Measurements from ENCODE around the gene SMARCAL1.

Gene SMARCAL1

GRCh38 chr2:216436383-216436782 is 24.1 kb downstream of the SMARCAL1 start:
- TF ChIP-seq CTCF (IDR thresholded peaks at IDR 0.05; ENCODE audit: borderline replicate concordance, insufficient read depth, low read depth, low read length) = no peak
- H3K4me3 ChIP-seq (ENCODE audit: low read depth, low read length) = no peak overlapping the region

DNA sequence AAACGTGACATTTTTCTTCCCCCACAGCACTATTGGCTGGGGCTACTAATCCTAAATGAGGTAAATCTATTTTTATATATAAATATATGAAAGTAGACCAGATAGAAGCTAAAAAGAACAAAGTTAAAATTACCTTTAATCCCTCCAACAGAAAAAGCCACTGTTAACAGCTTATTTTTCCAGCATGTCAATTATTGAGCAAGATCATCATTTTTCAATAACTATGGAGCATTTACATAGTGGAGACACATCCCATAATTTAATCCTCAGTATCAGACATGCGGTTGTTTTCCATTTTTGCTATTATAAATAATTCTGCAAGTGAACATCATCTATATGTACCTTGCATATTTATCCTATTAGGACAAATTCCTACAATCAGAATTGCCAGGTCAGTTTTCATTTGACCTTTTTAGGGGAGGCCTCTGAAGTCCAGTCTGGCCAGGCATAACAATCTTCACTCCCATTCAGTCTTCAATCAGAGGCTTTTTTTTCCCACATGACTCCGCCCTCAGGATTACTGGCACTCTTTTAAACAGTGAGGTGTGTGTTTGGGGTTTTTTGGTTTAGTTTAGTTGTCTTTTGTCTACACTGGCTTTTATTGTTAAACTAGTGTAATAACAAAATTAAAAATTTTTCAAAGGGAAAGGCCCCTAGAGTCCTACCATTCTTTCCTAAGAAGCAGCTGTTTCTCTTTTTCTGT is 29.2 kb downstream of the SMARCAL1 start:
- no peak for TF ChIP-seq CTCF (IDR thresholded peaks at IDR 0.05; ENCODE audit: borderline replicate concordance, insufficient read depth, low read depth, low read length)
- H3K4me3 ChIP-seq (ENCODE audit: low read depth, low read length) = no peak overlapping the region

GRCh38 chr2:216445501-216445900 is 33.2 kb downstream of the SMARCAL1 start:
- TF ChIP-seq CTCF (IDR thresholded peaks at IDR 0.05; ENCODE audit: borderline replicate concordance, insufficient read depth, low read depth, low read length) = no peak
- no peak overlapping the region for H3K4me3 ChIP-seq (ENCODE audit: low read depth, low read length)

- no peak for TF ChIP-seq CTCF (IDR thresholded peaks at IDR 0.05; ENCODE audit: borderline replicate concordance, insufficient read depth, low read depth, low read length)
- H3K4me3 ChIP-seq (ENCODE audit: low read depth, low read length) = no peak overlapping the region
Observed at GRCh38 chr2:216446343-216446742, 34.1 kb downstream of the SMARCAL1 start.

DNA sequence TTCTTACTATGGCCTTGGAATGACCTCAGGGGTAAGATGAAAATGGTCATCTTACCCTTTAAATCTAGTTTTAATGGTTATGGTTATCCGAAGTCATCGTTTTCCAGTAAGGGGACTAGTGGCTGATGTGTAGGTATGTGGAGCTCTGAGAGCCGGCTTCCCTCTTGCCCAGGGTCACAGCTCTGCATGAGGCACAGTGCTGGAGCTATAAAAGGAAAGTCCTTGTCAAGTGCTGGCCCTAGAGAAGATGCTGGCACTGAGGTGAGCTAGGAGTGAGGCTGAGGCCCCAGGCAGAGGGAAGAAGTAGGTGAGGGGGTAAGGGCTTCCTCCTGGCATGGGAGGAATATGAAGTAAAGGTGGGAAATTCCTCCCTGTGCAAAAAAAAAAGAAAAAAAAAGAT is 35.0 kb downstream of the SMARCAL1 start:
- no peak for TF ChIP-seq CTCF (IDR thresholded peaks at IDR 0.05; ENCODE audit: borderline replicate concordance, insufficient read depth, low read depth, low read length)

DNA sequence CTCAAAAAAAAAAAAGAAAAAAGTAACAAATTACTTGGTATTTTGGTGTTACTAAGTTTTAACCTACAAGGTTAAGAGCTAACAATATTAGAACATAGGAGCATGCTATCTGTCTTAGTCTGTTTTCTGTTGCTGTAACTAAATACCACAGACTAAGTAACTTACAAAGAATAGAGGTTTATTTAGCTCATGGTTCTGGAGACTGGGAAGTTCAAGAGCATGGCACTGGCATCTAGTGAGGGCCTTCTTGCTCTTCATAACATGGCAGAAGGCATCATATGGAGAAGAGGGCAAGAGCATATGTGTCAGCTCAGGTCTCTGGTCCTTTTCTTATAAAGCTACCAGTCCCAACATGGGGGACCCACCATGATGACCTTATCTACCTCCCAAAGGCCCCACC is 36.5 kb downstream of the SMARCAL1 start:
- no peak for TF ChIP-seq CTCF (IDR thresholded peaks at IDR 0.05; ENCODE audit: borderline replicate concordance, insufficient read depth, low read depth, low read length)
- H3K4me3 ChIP-seq (ENCODE audit: low read depth, low read length) = no peak overlapping the region

More for the DNA sequence above, 35.0 kb downstream of the SMARCAL1 start:
- H3K4me3 ChIP-seq (ENCODE audit: low read depth, low read length) = no peak overlapping the region

GRCh38 chr2:216450346-216450745 is 38.1 kb downstream of the SMARCAL1 start:
- H3K4me3 ChIP-seq (ENCODE audit: low read depth, low read length) = no peak overlapping the region
- no peak for TF ChIP-seq CTCF (IDR thresholded peaks at IDR 0.05; ENCODE audit: borderline replicate concordance, insufficient read depth, low read depth, low read length)

Data from GM12875 (cell line).